ENCODE results near the gene CORO2B.

GRCh38 chr15:68776477-68777270 is 197.9 kb downstream of the CORO2B start:
- no peak; the same call in 1 of the 2 replicates for TF ChIP-seq POLR2AphosphoS5 (IDR thresholded peaks at IDR 0.05; ENCODE audit: borderline replicate concordance, low read depth, low read length)
- no peak for TF ChIP-seq EZH2 (IDR thresholded peaks at IDR 0.05)

All from SK-N-MC (cell line).